Smooth muscle cell (in vitro differentiated cells): ENCODE results near the gene BST1. TPM values are rescaled to one million over a fixed set of nuclear protein-coding genes. Genes with fewer than 3 reads are reported as not detected.

Experiments used
- DNase-seq: peaks from one replicate; lab custom pipeline; 2025; ENCODE audit not compliant: unreplicated experiment; lab: John Stamatoyannopoulos, UW
- H2AFZ ChIP-seq: fragments of 200-600 bp; sonication (generic); 2 replicates; pipeline ENCODE4 v1.6.0; 2016; ENCODE audit warnings: antibody characterized with exemption, low read depth, mild to moderate bottlenecking
- H3F3A ChIP-seq: fragments of 200-600 bp; sonication (generic); 2 replicates; pipeline ENCODE4 v1.6.0; 2017; ENCODE audit warnings: antibody characterized with exemption, low read depth
- H3K27ac ChIP-seq: fragments of 200-600 bp; sonication (generic); 2 replicates; pipeline ENCODE4 v1.5.1; 2016; ENCODE audit warnings: low read depth, mild to moderate bottlenecking
- H3K27me3 ChIP-seq: fragments of 200-600 bp; sonication (generic); 2 replicates; pipeline ENCODE4 v1.6.1; 2016; ENCODE audit warnings: low read depth, mild to moderate bottlenecking
- H3K36me3 ChIP-seq: fragments of 200-600 bp; sonication (generic); 2 replicates; pipeline ENCODE4 v1.5.1; 2016; ENCODE audit warnings: low read depth
- H3K4me1 ChIP-seq: fragments of 200-600 bp; sonication (generic); 2 replicates; pipeline ENCODE4 v1.5.1; 2016; ENCODE audit warnings: low read depth
- H3K4me2 ChIP-seq: fragments of 200-600 bp; sonication (generic); 2 replicates; pipeline ENCODE4 v1.6.0; 2016; ENCODE audit warnings: mild to moderate bottlenecking
- H3K4me3 ChIP-seq: fragments of 200-600 bp; sonication (generic); 2 replicates; pipeline ENCODE4 v1.5.1; 2016; ENCODE audit warnings: mild to moderate bottlenecking
- H3K79me2 ChIP-seq: fragments of 200-600 bp; sonication (generic); 2 replicates; pipeline ENCODE4 v1.6.0; 2016; ENCODE audit warnings: low read depth, mild to moderate bottlenecking
- H3K9ac ChIP-seq: fragments of 200-600 bp; sonication (generic); 2 replicates; pipeline ENCODE4 v1.6.0; 2016; ENCODE audit warnings: low read depth
- H3K9me3 ChIP-seq: fragments of 200-600 bp; sonication (generic); replicated peaks from 2 replicates; pipeline ENCODE4 v1.5.1; 2016; ENCODE audit warnings: low read depth
- H4K20me1 ChIP-seq: fragments of 200-600 bp; sonication (generic); 2 replicates; pipeline ENCODE4 v1.6.0; 2016; ENCODE audit warnings: low read depth
- WGBS: methylation state at CpG from one replicate; pipeline ENCODE4 v1.1.7; 2016; ENCODE audit warnings: low lambda C conversion rate; 5-methylcytosine and 5-hydroxymethylcytosine counted together
- polyA plus RNA-seq: library from polyadenylated mRNA; unstranded; fragments of >200 nt; fragmentation: Nextera tagmentation; extraction: Ambion mirVana; gene quantifications from 2 replicates; pipeline ENCODE4 v1.2.1, GENCODE V29; 2016
- total RNA-seq: library from RNA; depleted of rRNA; stranded (reverse); fragments of >200 nt; gene quantifications from 2 replicates; pipeline ENCODE4 v1.2.3, GENCODE V29; 2014
- TF ChIP-seq, protein P1 (sequence below): fragments of 200-600 bp; sonication (generic); IDR thresholded peaks from 2 replicates; pipeline ENCODE4 v1.5.1; 2017; ENCODE audit warnings: borderline replicate concordance, mild to moderate bottlenecking, antibody characterized with exemption; ENCODE audit not compliant: insufficient read depth, poor library complexity, severe bottlenecking

Gene BST1
- total and polyA plus RNA-seq, 2 experiments from 2014 or later = 5.2 TPM

DNA sequence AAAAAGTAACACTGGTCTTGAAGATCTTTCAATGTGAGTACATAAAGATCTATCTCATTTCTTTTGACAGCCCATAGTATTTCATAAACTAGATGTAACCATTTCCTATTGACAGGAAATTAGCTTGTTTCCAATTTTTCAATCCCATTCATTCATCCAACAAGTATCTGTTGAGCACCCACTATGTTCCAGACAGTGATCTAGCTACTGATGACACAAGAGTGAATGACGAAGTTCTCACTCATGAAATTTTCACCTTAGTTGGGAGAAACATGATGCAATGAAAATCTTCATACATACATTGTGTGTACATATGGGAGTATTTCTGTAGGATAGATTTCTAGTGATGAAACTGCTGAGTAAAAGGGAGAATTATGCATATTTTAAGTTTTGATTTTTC, 76.9 kb downstream of the BST1 start:
- peak overlapping the region; percentile 95 for H3K4me2 ChIP-seq
- no peaks in the 10 kb centered on the region for H4K20me1 ChIP-seq
- peaks cover 4% of the 10 kb centered on the region for H3K4me1 ChIP-seq
- H3K9me3 ChIP-seq = no peaks in the 10 kb centered on the region
- peak overlapping the region; percentile 80 for H2AFZ ChIP-seq
- H3K4me3 ChIP-seq = peak overlapping the region; percentile 53
- peaks cover 71% of the 10 kb centered on the region for H3K27me3 ChIP-seq
- TF ChIP-seq, protein P1, sequence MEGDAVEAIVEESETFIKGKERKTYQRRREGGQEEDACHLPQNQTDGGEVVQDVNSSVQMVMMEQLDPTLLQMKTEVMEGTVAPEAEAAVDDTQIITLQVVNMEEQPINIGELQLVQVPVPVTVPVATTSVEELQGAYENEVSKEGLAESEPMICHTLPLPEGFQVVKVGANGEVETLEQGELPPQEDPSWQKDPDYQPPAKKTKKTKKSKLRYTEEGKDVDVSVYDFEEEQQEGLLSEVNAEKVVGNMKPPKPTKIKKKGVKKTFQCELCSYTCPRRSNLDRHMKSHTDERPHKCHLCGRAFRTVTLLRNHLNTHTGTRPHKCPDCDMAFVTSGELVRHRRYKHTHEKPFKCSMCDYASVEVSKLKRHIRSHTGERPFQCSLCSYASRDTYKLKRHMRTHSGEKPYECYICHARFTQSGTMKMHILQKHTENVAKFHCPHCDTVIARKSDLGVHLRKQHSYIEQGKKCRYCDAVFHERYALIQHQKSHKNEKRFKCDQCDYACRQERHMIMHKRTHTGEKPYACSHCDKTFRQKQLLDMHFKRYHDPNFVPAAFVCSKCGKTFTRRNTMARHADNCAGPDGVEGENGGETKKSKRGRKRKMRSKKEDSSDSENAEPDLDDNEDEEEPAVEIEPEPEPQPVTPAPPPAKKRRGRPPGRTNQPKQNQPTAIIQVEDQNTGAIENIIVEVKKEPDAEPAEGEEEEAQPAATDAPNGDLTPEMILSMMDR = no peak
- no peak overlapping the region for H3K27ac ChIP-seq
- no peak overlapping the region for H3K9ac ChIP-seq
- 89% methylated on average over 1 of the region's 1 CpG for WGBS
- H3F3A ChIP-seq = no peaks in the 10 kb centered on the region
- no peaks in the 10 kb centered on the region for H3K79me2 ChIP-seq
- DNase-seq = no peak
- H3K36me3 ChIP-seq = no peaks in the 10 kb centered on the region

DNA sequence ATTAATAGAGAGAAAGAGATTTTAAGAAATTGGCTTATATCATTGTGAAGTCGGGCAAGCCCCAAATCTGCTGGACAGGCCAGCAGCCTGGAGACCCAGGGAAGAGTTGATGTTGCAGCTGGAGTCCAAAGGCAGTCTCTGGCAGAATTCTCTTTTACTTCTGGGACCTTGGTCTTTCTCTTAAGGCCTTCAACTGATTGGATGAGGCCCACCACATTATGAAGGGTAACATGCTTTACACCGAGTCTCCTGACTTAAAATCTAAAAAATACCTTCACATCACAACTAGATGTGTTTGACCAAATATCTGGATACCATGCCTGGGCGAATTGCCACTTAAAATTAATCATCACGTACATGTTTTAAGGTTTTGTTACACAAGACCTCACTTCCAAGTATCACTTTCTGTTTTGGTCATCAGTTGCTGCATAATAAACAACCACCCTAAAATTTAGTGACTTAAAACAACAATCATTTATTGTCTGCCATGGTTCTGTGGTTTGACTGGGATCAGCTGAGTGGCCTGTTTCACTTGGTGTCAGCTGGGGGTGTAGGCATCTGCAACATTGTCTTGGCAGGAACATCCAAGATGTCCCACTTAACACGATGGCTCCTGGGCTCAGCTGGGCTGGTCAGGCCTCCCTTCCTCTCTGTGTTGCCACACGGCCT, 78.7 kb downstream of the BST1 start:
- Histone ChIP-seq H3K4me1 (peaks cover 4% of the 10 kb centered on the region), H4K20me1 (no peaks in the 10 kb centered on the region), H3K79me2 (no peaks in the 10 kb centered on the region), H3K4me2 (no peak overlapping the region), H2AFZ (no peak overlapping the region), H3K9ac (no peak overlapping the region), H3K27me3 (peaks cover 54% of the 10 kb centered on the region), H3K4me3 (no peak overlapping the region), H3K36me3 (no peaks in the 10 kb centered on the region), H3F3A (no peaks in the 10 kb centered on the region), H3K27ac (no peak overlapping the region), H3K9me3 (no peaks in the 10 kb centered on the region)
- DNase-seq = no peak
- WGBS = 84% methylated on average over 6 of the region's 6 CpGs
- TF ChIP-seq, protein P1 = no peak

Other genes starting within 250 kb of the BST1 start
- gene CC2D2A, start 233.2 kb upstream of the BST1 start, total RNA-seq = 12.8 and 26.4 TPM in 2 replicates
- 15.0 and 17.4 TPM in 2 replicates for gene CC2D2A, start 233.2 kb upstream of the BST1 start, polyA plus RNA-seq
- 94.6 and 109 TPM in 2 replicates for gene FBXL5, start 47.7 kb upstream of the BST1 start, total RNA-seq
- 47.0 and 50.1 TPM in 2 replicates for gene FBXL5, start 47.7 kb upstream of the BST1 start, polyA plus RNA-seq
- 24.1 and 51.7 TPM in 2 replicates for gene FAM200B, start 21.2 kb upstream of the BST1 start, total RNA-seq
- gene FAM200B, start 21.2 kb upstream of the BST1 start, polyA plus RNA-seq = 49.8 and 52.1 TPM in 2 replicates
- not detected in 2 replicates for gene CD38, start 75.3 kb downstream of the BST1 start, total RNA-seq
- gene CD38, start 75.3 kb downstream of the BST1 start, polyA plus RNA-seq = not detected in 2 replicates
- 0.45 TPM in 1 of 2 replicates, not detected in the other for gene FGFBP1, start 235.7 kb downstream of the BST1 start, total RNA-seq
- gene FGFBP1, start 235.7 kb downstream of the BST1 start, polyA plus RNA-seq = 0.34 TPM in 1 of 2 replicates, not detected in the other